ENCODE results near the gene SLC17A8.

Gene SLC17A8

DNA sequence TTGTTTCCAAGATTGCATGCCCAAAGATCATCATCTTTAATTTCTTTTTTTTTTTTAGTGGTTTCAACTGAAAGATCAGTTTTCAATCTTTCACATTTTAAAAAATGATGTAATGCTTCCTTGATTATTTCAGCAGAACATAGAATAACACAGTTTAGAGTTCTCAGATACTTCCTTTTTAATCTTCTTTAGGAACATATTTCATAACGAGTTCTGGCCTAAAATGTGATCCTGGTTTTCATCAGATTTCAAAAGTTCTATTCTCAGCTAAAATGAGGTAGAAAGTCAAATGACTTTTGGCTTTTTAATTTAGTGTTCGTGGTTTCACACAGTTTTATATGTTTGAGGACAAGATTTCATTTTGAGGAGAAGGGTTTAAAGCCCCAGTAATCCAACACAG, 76.8 kb downstream of the SLC17A8 start:
- no peaks in the 10 kb centered on the region for H3K9me3 ChIP-seq (ENCODE audit: severe bottlenecking)
- H3K27me3 ChIP-seq (ENCODE audit: insufficient read depth, poor library complexity, severe bottlenecking) = no peaks in the 10 kb centered on the region
- no peak for DNase-seq (ENCODE audit: low spot score)
- no peak overlapping the region for H3K27ac ChIP-seq (ENCODE audit: poor library complexity, severe bottlenecking)
- TF ChIP-seq, protein P1, sequence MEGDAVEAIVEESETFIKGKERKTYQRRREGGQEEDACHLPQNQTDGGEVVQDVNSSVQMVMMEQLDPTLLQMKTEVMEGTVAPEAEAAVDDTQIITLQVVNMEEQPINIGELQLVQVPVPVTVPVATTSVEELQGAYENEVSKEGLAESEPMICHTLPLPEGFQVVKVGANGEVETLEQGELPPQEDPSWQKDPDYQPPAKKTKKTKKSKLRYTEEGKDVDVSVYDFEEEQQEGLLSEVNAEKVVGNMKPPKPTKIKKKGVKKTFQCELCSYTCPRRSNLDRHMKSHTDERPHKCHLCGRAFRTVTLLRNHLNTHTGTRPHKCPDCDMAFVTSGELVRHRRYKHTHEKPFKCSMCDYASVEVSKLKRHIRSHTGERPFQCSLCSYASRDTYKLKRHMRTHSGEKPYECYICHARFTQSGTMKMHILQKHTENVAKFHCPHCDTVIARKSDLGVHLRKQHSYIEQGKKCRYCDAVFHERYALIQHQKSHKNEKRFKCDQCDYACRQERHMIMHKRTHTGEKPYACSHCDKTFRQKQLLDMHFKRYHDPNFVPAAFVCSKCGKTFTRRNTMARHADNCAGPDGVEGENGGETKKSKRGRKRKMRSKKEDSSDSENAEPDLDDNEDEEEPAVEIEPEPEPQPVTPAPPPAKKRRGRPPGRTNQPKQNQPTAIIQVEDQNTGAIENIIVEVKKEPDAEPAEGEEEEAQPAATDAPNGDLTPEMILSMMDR (IDR thresholded peaks at IDR 0.05; ENCODE audit: poor library complexity, severe bottlenecking) = no peak
- no peaks in the 10 kb centered on the region for H3K4me1 ChIP-seq (ENCODE audit: insufficient read depth, poor library complexity, severe bottlenecking)
- H3K36me3 ChIP-seq (ENCODE audit: low read depth) = no peaks in the 10 kb centered on the region
- ATAC-seq (ENCODE audit: low read depth) = no peak
- H3K4me3 ChIP-seq (ENCODE audit: severe bottlenecking) = no peak overlapping the region

DNA sequence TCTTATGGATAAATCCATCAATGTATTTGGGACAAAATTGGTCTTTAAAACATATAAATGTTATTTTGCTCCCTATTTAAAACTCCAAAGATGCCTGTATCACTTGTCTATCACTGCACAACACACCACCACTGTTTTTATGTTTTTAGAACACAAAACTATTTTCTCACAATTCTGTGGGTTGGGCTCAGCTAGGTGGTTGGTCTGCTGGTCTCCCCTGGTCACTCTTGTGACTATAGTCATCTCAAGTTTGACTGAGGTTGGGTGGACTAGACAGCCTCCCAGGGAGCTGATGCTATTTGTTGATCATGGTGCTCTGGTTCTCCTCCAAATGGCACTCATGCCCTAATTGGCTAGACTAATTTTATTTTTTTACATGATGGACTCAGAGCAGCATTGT, 77.3 kb downstream of the SLC17A8 start:
- ATAC-seq (ENCODE audit: low read depth) = no peak
- DNase-seq (ENCODE audit: low spot score) = no peak
- no peak overlapping the region for H3K4me3 ChIP-seq (ENCODE audit: severe bottlenecking)
- TF ChIP-seq, protein P1 (IDR thresholded peaks at IDR 0.05; ENCODE audit: poor library complexity, severe bottlenecking) = no peak
- no peaks in the 10 kb centered on the region for H3K27me3 ChIP-seq (ENCODE audit: insufficient read depth, poor library complexity, severe bottlenecking)
- H3K27ac ChIP-seq (ENCODE audit: poor library complexity, severe bottlenecking) = no peak overlapping the region
- no peaks in the 10 kb centered on the region for H3K4me1 ChIP-seq (ENCODE audit: insufficient read depth, poor library complexity, severe bottlenecking)
- H3K9me3 ChIP-seq (ENCODE audit: severe bottlenecking) = no peaks in the 10 kb centered on the region
- H3K36me3 ChIP-seq (ENCODE audit: low read depth) = no peaks in the 10 kb centered on the region

- no peak for ATAC-seq (ENCODE audit: low read depth)
- no peaks in the 10 kb centered on the region for H3K36me3 ChIP-seq (ENCODE audit: low read depth)
- no peak overlapping the region for H3K4me3 ChIP-seq (ENCODE audit: severe bottlenecking)
These were observed 79.1 kb downstream of the SLC17A8 start for GRCh38 chr12:100435957-100436356.

DNA sequence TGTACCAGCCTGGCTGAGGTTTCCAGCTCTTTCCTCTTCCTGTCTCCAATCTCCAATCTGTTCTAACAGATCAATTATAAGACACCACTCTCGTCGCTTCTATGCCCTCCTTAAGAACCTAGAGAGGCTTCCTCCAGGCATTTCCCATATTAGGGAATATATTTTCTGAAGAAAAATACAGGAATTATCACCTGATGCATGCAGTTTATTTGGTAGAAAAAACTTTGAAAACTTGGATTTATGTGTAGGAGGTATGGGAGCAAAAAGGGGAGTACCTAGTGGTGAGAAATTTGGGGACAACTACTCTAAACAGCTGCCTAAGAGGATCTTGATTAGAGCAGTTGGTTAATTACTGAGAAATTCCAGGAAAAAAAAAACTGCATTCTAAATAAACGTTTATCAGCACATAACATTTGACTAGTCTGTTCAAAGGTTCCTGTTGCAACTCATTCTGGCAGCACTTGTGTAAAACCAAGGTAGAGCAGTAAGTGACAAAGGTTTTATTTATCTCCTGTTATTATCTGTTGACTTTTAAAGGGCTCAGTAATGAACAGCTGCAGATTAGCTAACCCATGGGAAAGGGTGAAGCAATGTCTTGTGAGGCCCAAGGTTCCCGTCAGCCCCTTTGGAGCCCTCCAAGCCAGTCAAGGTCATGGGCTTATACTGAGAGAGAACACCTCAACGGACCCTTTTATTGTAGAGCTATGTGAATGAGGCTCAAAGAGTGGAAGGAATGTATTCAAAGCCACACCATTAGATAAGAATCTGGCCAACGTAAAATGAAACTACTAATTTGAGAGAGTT, 80.4 kb downstream of the SLC17A8 start:
- H3K4me1 ChIP-seq (ENCODE audit: insufficient read depth, poor library complexity, severe bottlenecking) = no peaks in the 10 kb centered on the region
- ATAC-seq (ENCODE audit: low read depth) = no peak
- H3K27ac ChIP-seq (ENCODE audit: poor library complexity, severe bottlenecking) = no peak overlapping the region
- no peak for DNase-seq (ENCODE audit: low spot score)
- no peaks in the 10 kb centered on the region for H3K36me3 ChIP-seq (ENCODE audit: low read depth)
- H3K4me3 ChIP-seq (ENCODE audit: severe bottlenecking) = no peak overlapping the region
- TF ChIP-seq, protein P1 (IDR thresholded peaks at IDR 0.05; ENCODE audit: poor library complexity, severe bottlenecking) = no peak
- no peaks in the 10 kb centered on the region for H3K9me3 ChIP-seq (ENCODE audit: severe bottlenecking)
- no peaks in the 10 kb centered on the region for H3K27me3 ChIP-seq (ENCODE audit: insufficient read depth, poor library complexity, severe bottlenecking)

More at GRCh38 chr12:100435957-100436356, 79.1 kb downstream of the SLC17A8 start:
- no peaks in the 10 kb centered on the region for H3K9me3 ChIP-seq (ENCODE audit: severe bottlenecking)
- no peak overlapping the region for H3K27ac ChIP-seq (ENCODE audit: poor library complexity, severe bottlenecking)
- no peak for DNase-seq (ENCODE audit: low spot score)
- no peaks in the 10 kb centered on the region for H3K4me1 ChIP-seq (ENCODE audit: insufficient read depth, poor library complexity, severe bottlenecking)
- no peaks in the 10 kb centered on the region for H3K27me3 ChIP-seq (ENCODE audit: insufficient read depth, poor library complexity, severe bottlenecking)
- TF ChIP-seq, protein P1 (IDR thresholded peaks at IDR 0.05; ENCODE audit: poor library complexity, severe bottlenecking) = no peak

GRCh38 chr12:100439797-100440196, 82.9 kb downstream of the SLC17A8 start:
- no peaks in the 10 kb centered on the region for H3K36me3 ChIP-seq (ENCODE audit: low read depth)
- H3K9me3 ChIP-seq (ENCODE audit: severe bottlenecking) = no peaks in the 10 kb centered on the region
- TF ChIP-seq, protein P1 (IDR thresholded peaks at IDR 0.05; ENCODE audit: poor library complexity, severe bottlenecking) = no peak
- H3K27me3 ChIP-seq (ENCODE audit: insufficient read depth, poor library complexity, severe bottlenecking) = no peaks in the 10 kb centered on the region
- DNase-seq (ENCODE audit: low spot score) (no peak), ATAC-seq (ENCODE audit: low read depth) (no peak)
- H3K27ac ChIP-seq (ENCODE audit: poor library complexity, severe bottlenecking) = no peak overlapping the region
- no peak overlapping the region for H3K4me3 ChIP-seq (ENCODE audit: severe bottlenecking)
- H3K4me1 ChIP-seq (ENCODE audit: insufficient read depth, poor library complexity, severe bottlenecking) = no peaks in the 10 kb centered on the region
